Panc1 (cell line): Measurements from ENCODE around the gene EPGN. TPM values are rescaled to one million over a fixed set of nuclear protein-coding genes. Genes with fewer than 3 reads are reported as not detected.

Source experiments
- ATAC-seq: fragments of 200-7000 bp; cut with Tn5 transposase; 2 replicates; pipeline ENCODE4 v1.9.1; 2020; ENCODE audit warnings: mild to moderate bottlenecking, moderate library complexity
- BruUV-seq: library from RNA; stranded (reverse); fragments of 400-500 nt; replicated peaks from 2 replicates; lab custom pipeline; 2021; lab: Mats Ljungman, UMichigan
- CTCF ChIA-PET: fragments of 300-600 bp; sonication (Branson Sonifier 250); formaldehyde crosslinking; loops from one replicate; lab custom pipeline; 2022; ENCODE audit warnings: antibody characterized with exemption; lab: Charles Lee
- POLR2A ChIA-PET: fragments of 300-600 bp; sonication (Branson Sonifier 250); formaldehyde crosslinking; loops from one replicate; lab custom pipeline; 2022; ENCODE audit warnings: antibody characterized with exemption; lab: Charles Lee
- DNase-seq: peaks from one replicate; pipeline ENCODE4 v3.0.0-alpha.2; 2010; ENCODE audit warnings: low read depth, low spot score
- H3K27ac ChIP-seq: 2 replicates; pipeline ENCODE4 v1.5.1; 2011; ENCODE audit warnings: mild to moderate bottlenecking, low read length, inconsistent platforms
- H3K27me3 ChIP-seq: fragments of 200-500 bp; sonication (Bioruptor generic); 2 replicates; pipeline ENCODE4 v1.6.0; 2014; ENCODE audit warnings: low read length, inconsistent platforms; ENCODE audit not compliant: control insufficient read depth, insufficient read depth
- H3K36me3 ChIP-seq: fragments of 200-500 bp; sonication (Bioruptor generic); 2 replicates; pipeline ENCODE4 v1.5.1; 2014; ENCODE audit warnings: inconsistent platforms, mild to moderate bottlenecking, low read length, moderate library complexity; ENCODE audit not compliant: control insufficient read depth, insufficient read depth
- H3K4me1 ChIP-seq: 2 replicates; pipeline ENCODE4 v1.5.1; 2011; ENCODE audit warnings: inconsistent platforms, mild to moderate bottlenecking, low read length, moderate library complexity; ENCODE audit not compliant: control insufficient read depth, insufficient read depth
- H3K4me3 ChIP-seq, 2 experiments: 2 replicates each; pipeline ENCODE4 v1.5.1; 2011 to 2012; ENCODE audit warnings: low read depth in 2 of 2, low read length in 2 of 2, mild to moderate bottlenecking in 2 of 2, inconsistent platforms in 1 of 2, moderate library complexity in 1 of 2
- H3K9me3 ChIP-seq: fragments of 200-500 bp; sonication (Bioruptor generic); 2 replicates; pipeline ENCODE4 v1.5.1; 2014; ENCODE audit warnings: low read depth, mild to moderate bottlenecking, inconsistent platforms, low read length, moderate library complexity; ENCODE audit not compliant: control insufficient read depth, insufficient read depth
- POLR2AphosphoS5 ChIP-seq: IDR thresholded peaks from 2 replicates; pipeline ENCODE4 v1.6.1; 2012; ENCODE audit warnings: mild to moderate bottlenecking, low read depth, low read length, moderate library complexity
- SIN3A ChIP-seq: IDR thresholded peaks from 2 replicates; pipeline ENCODE4 v1.6.1; 2012; ENCODE audit warnings: low read depth, mild to moderate bottlenecking, low read length, moderate library complexity, borderline replicate concordance; ENCODE audit not compliant: insufficient read depth
- TCF7L2 ChIP-seq: IDR thresholded peaks from 2 replicates; pipeline ENCODE4 v1.6.1; 2011; ENCODE audit warnings: mild to moderate bottlenecking, low read depth, low read length, inconsistent platforms
- in situ Hi-C: cut with HindIII; loops from 2 replicates; pipeline ENCODE4 v1.10.0; 2016; ENCODE audit warnings: low sequenced_read_pairs, low pct_unique_long_range_greater_than_20kb
- intact Hi-C: fragments of 100-400 bp; cut with micrococcal nuclease; formaldehyde crosslinking; loops from one replicate; pipeline ENCODE4 v1.10.0; 2022; ENCODE audit not compliant: unreplicated experiment
- total RNA-seq: library from RNA; stranded (reverse); gene quantifications from one replicate; pipeline ENCODE4 v1.2.1, GENCODE V29; 2021; ENCODE audit not compliant: unreplicated experiment
- TF ChIP-seq, protein P1 (sequence below): fragments of 450-650 bp; IDR thresholded peaks from 2 replicates; pipeline ENCODE4 v1.5.1; 2017; ENCODE audit warnings: mild to moderate bottlenecking
- TF ChIP-seq, protein P2 (sequence below), 2 experiments: IDR thresholded peaks; 2 replicates each; pipeline ENCODE4 v1.6.1; 2011 to 2012; ENCODE audit warnings: low read depth in 2 of 2, control low read depth in 1 of 2, low read length in 1 of 2, mild to moderate bottlenecking in 1 of 2, moderate library complexity in 1 of 2; ENCODE audit not compliant: insufficient read depth in 1 of 2

EPGN gene
- total RNA-seq, 1 experiment from 2014 or later: not detected

DNA sequence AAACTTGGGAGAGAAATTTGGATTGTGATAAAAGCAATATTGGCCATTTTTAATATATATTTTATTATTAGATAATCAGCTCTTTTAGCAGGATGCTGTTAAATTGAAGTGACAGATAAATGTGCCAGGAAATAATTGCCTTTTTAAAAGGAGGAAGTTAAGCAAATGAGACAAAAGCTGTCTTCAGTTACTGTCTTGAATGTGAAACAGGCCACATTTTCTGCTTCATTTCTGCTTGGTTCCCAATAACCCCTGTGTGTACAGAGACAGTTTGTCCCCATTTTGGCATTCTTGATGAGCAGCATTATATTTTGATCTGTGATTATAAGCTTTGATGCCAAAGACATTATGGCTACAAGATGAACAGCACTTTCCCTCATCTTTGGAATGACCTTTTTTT is 953 bp downstream of the EPGN start:
- intact Hi-C loops (no loop called here), in situ Hi-C loops (no loop called here)
- POLR2A ChIA-PET: no interaction called here
- no peaks in the 10 kb centered on the region for H3K4me1 ChIP-seq
- no peak for DNase-seq
- BruUV-seq: no TSS peak
- no peak overlapping the region for H3K27ac ChIP-seq
- no peaks in the 10 kb centered on the region for H3K36me3 ChIP-seq
- no peaks in the 10 kb centered on the region for H3K27me3 ChIP-seq
- no peak for ATAC-seq
- CTCF ChIA-PET: no interaction called here
- H3K4me3 ChIP-seq: no peak overlapping the region
- TF ChIP-seq POLR2AphosphoS5: no peak
- TF ChIP-seq TCF7L2: no peak
- TF ChIP-seq, protein P1, sequence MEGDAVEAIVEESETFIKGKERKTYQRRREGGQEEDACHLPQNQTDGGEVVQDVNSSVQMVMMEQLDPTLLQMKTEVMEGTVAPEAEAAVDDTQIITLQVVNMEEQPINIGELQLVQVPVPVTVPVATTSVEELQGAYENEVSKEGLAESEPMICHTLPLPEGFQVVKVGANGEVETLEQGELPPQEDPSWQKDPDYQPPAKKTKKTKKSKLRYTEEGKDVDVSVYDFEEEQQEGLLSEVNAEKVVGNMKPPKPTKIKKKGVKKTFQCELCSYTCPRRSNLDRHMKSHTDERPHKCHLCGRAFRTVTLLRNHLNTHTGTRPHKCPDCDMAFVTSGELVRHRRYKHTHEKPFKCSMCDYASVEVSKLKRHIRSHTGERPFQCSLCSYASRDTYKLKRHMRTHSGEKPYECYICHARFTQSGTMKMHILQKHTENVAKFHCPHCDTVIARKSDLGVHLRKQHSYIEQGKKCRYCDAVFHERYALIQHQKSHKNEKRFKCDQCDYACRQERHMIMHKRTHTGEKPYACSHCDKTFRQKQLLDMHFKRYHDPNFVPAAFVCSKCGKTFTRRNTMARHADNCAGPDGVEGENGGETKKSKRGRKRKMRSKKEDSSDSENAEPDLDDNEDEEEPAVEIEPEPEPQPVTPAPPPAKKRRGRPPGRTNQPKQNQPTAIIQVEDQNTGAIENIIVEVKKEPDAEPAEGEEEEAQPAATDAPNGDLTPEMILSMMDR: no peak
- no peak for TF ChIP-seq SIN3A
- TF ChIP-seq, protein P2, sequence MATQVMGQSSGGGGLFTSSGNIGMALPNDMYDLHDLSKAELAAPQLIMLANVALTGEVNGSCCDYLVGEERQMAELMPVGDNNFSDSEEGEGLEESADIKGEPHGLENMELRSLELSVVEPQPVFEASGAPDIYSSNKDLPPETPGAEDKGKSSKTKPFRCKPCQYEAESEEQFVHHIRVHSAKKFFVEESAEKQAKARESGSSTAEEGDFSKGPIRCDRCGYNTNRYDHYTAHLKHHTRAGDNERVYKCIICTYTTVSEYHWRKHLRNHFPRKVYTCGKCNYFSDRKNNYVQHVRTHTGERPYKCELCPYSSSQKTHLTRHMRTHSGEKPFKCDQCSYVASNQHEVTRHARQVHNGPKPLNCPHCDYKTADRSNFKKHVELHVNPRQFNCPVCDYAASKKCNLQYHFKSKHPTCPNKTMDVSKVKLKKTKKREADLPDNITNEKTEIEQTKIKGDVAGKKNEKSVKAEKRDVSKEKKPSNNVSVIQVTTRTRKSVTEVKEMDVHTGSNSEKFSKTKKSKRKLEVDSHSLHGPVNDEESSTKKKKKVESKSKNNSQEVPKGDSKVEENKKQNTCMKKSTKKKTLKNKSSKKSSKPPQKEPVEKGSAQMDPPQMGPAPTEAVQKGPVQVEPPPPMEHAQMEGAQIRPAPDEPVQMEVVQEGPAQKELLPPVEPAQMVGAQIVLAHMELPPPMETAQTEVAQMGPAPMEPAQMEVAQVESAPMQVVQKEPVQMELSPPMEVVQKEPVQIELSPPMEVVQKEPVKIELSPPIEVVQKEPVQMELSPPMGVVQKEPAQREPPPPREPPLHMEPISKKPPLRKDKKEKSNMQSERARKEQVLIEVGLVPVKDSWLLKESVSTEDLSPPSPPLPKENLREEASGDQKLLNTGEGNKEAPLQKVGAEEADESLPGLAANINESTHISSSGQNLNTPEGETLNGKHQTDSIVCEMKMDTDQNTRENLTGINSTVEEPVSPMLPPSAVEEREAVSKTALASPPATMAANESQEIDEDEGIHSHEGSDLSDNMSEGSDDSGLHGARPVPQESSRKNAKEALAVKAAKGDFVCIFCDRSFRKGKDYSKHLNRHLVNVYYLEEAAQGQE (IDR thresholded peaks at IDR 0.05; ENCODE audit: insufficient read depth in 1 of 2, low read depth in 2 of 2, low read length in 1 of 2): no peak
- no peaks in the 10 kb centered on the region for H3K9me3 ChIP-seq

DNA sequence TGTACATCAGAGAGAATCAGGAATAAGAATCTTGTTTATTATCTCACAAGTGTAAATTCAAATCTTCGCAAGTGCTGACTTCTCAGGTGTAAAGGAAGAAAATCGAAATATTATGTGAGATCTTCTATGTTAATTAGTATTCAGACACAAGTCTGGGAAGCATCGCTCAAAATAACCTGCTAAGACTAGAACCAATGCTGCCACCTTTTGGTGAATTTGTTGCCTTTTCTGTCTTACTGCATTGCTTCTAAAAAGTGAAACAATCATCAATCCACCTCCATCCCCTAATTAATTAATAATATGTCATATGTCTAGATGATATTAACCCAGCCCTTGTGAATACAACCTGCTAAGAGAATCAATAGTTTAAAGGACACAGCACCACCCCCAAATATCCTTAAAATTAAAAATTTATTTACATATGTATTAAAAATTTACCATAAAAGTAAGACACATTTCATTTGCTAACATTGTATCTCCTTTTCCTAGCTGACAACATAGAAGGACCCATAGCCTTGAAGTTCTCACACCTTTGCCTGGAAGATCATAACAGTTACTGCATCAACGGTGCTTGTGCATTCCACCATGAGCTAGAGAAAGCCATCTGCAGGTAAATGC is 3.5 kb downstream of the EPGN start:
- TF ChIP-seq, protein P2 (IDR thresholded peaks at IDR 0.05; ENCODE audit: insufficient read depth in 1 of 2, low read depth in 2 of 2, low read length in 1 of 2): no peak
- TF ChIP-seq, protein P1: peak; percentile 58; the same call in 1 of the 2 replicates
- CTCF ChIA-PET: no interaction called here
- no peaks in the 10 kb centered on the region for H3K9me3 ChIP-seq
- no peaks in the 10 kb centered on the region for H3K27me3 ChIP-seq
- POLR2A ChIA-PET: no interaction called here
- intact Hi-C loops (loop anchor here (2.0 kb wide), 2 partner anchors 83 to 119 kb away; no protein-coding TSS in a partner anchor), in situ Hi-C loops (no loop called here)
- no peak overlapping the region for H3K4me3 ChIP-seq
- no TSS peak for BruUV-seq
- DNase-seq (peak; percentile 27), ATAC-seq (no peak)
- no peak overlapping the region for H3K27ac ChIP-seq
- no peaks in the 10 kb centered on the region for H3K4me1 ChIP-seq
- H3K36me3 ChIP-seq: no peaks in the 10 kb centered on the region
